ENCODE measurements around the gene FLII. TPM values are rescaled to one million over a fixed set of nuclear protein-coding genes. Genes with fewer than 3 reads are reported as not detected.

The FLII gene
- total RNA-seq, 1 donor from 2014 or later, result 307 TPM

GRCh38 chr17:18245038-18245776 lies 13.3 kb downstream of the FLII start:
- no peak for DNase-seq (ENCODE audit: low spot score)

- no peak for DNase-seq (ENCODE audit: low spot score)
Measured at GRCh38 chr17:18241229-18241871, 17.2 kb downstream of the FLII start.

- no peak for DNase-seq (ENCODE audit: low spot score)
Measured at GRCh38 chr17:18240449-18240848, 18.1 kb downstream of the FLII start.

GRCh38 chr17:18238299-18238698 lies 20.2 kb downstream of the FLII start:
- DNase-seq (ENCODE audit: low spot score), result no peak

- DNase-seq (ENCODE audit: low spot score), result no peak
Measured at GRCh38 chr17:18237461-18237860, 21.1 kb downstream of the FLII start.

- no peak for DNase-seq (ENCODE audit: low spot score)
Measured at GRCh38 chr17:18236494-18236893, 22.0 kb downstream of the FLII start.

GRCh38 chr17:18235743-18236256 lies 22.7 kb downstream of the FLII start:
- DNase-seq (ENCODE audit: low spot score), result peak; percentile 70

GRCh38 chr17:18234853-18235380 lies 23.6 kb downstream of the FLII start:
- no peak for DNase-seq (ENCODE audit: low spot score)

- DNase-seq (ENCODE audit: low spot score), result no peak
Measured at GRCh38 chr17:18233803-18234518, 24.6 kb downstream of the FLII start.

- no peak for DNase-seq (ENCODE audit: low spot score)
Measured at GRCh38 chr17:18231164-18231563, 27.4 kb downstream of the FLII start.

GRCh38 chr17:18230288-18231141 lies 28.0 kb downstream of the FLII start:
- no peak for DNase-seq (ENCODE audit: low spot score)

- no peak for DNase-seq (ENCODE audit: low spot score)
Measured at GRCh38 chr17:18229771-18230170, 28.8 kb downstream of the FLII start.

GRCh38 chr17:18229254-18229653 lies 29.3 kb downstream of the FLII start:
- DNase-seq (ENCODE audit: low spot score), result no peak

GRCh38 chr17:18228176-18228682 lies 30.3 kb downstream of the FLII start:
- no peak for DNase-seq (ENCODE audit: low spot score)

GRCh38 chr17:18227635-18228034 lies 30.9 kb downstream of the FLII start:
- no peak for DNase-seq (ENCODE audit: low spot score)

- DNase-seq (ENCODE audit: low spot score), result no peak
Measured at GRCh38 chr17:18226284-18226945, 32.1 kb downstream of the FLII start.

- DNase-seq (ENCODE audit: low spot score), result no peak
Measured at GRCh38 chr17:18225642-18226283, 32.8 kb downstream of the FLII start.

GRCh38 chr17:18225121-18225641 lies 33.4 kb downstream of the FLII start, which contains the start of gene LLGL1:
Gene LLGL1 (plus strand): TSS chr17:18225635. CDS start chr17:18225683, 48 bp downstream.
- peak; percentile 97 for DNase-seq (ENCODE audit: low spot score)

GRCh38 chr17:18224387-18225120 lies 34.0 kb downstream of the FLII start:
- DNase-seq (ENCODE audit: low spot score), result no peak

All from ureter (tissue), 1 donor.